AG04450 (cell line): ENCODE data around the gene SCFD2. TPM values are rescaled to one million over a fixed set of nuclear protein-coding genes. Genes with fewer than 3 reads are reported as not detected.
"Not testable (repeated sequence)": the region's sequence is repeated elsewhere in the genome, so short reads cannot be mapped to it uniquely, and the experiment has no call there.

ENCODE experiments used
- CTCF ChIA-PET: fragments of 300-600, 350-600 bp; formaldehyde crosslinking; extraction: SDS; loops from one replicate; lab custom pipeline; 2022; ENCODE audit warnings: antibody characterized with exemption, inconsistent platforms; lab: Charles Lee
- POLR2A ChIA-PET: fragments of 350-600 bp; formaldehyde crosslinking; extraction: SDS; loops from one replicate; lab custom pipeline; 2021; ENCODE audit warnings: antibody characterized with exemption, inconsistent platforms; lab: Yijun Ruan, JAX
- DNase-seq: peaks from one replicate; pipeline ENCODE4 v3.0.0-alpha.2; 2011; ENCODE audit warnings: low read depth, low spot score
- H3K27ac ChIP-seq: one replicate; pipeline ENCODE4 v1.5.1; 2012; ENCODE audit warnings: low read depth, low read length, control low read depth
- H3K27me3 ChIP-seq: one replicate; pipeline ENCODE4 v1.6.0; 2012; ENCODE audit warnings: low read length; ENCODE audit not compliant: control insufficient read depth, insufficient read depth
- H3K4me3 ChIP-seq: 2 replicates; pipeline ENCODE4 v1.5.1; 2011; ENCODE audit warnings: mild to moderate bottlenecking, low read depth, low read length, control low read depth
- H3K9me3 ChIP-seq: 2 replicates; pipeline ENCODE4 v1.5.1; 2012; ENCODE audit warnings: low read length; ENCODE audit not compliant: control insufficient read depth, insufficient read depth
- CTCF ChIP-seq: IDR thresholded peaks from 2 replicates; pipeline ENCODE4 v1.5.1; 2011; ENCODE audit warnings: low read depth, low read length, control low read depth, inconsistent platforms
- polyA plus RNA-seq: library from polyadenylated mRNA; depleted of rRNA; stranded (reverse); fragments of >200 nt; gene quantifications from 2 replicates; pipeline ENCODE4 v1.2.3, GENCODE V29; 2011

SCFD2 gene
- polyA plus RNA-seq, 1 experiment: 16.4 TPM

GRCh38 chr4:53281438-53281837, 84.4 kb downstream of the SCFD2 start:
- Histone ChIP-seq H3K27me3 (no peaks in the 10 kb centered on the region), H3K27ac (no peak overlapping the region), H3K9me3 (no peaks in the 10 kb centered on the region; the same call in 1 of the 2 replicates), H3K4me3 (no peak overlapping the region)
- no peak for TF ChIP-seq CTCF
- POLR2A ChIA-PET: no interaction called here
- DNase-seq: no peak
- CTCF ChIA-PET: interaction anchor here (0.6 kb wide), 1 partner anchor 301 kb away, joined by 3 read pairs; no protein-coding TSS in a partner anchor

GRCh38 chr4:53280846-53281245, 85.0 kb downstream of the SCFD2 start:
- no peak overlapping the region for H3K4me3 ChIP-seq
- no peaks in the 10 kb centered on the region for H3K27me3 ChIP-seq
- no peak for DNase-seq
- H3K27ac ChIP-seq: no peak overlapping the region
- CTCF ChIA-PET: interaction anchor here (0.6 kb wide), 1 partner anchor 301 kb away, joined by 3 read pairs; no protein-coding TSS in a partner anchor
- no peaks in the 10 kb centered on the region; the same call in 1 of the 2 replicates for H3K9me3 ChIP-seq
- no peak for TF ChIP-seq CTCF
- POLR2A ChIA-PET: no interaction called here

GRCh38 chr4:53274609-53275268, 91.1 kb downstream of the SCFD2 start:
- no peaks in the 10 kb centered on the region for H3K27me3 ChIP-seq
- ChIA-PET CTCF (no interaction called here), POLR2A (no interaction called here)
- no peak for DNase-seq
- no peaks in the 10 kb centered on the region; the same call in 1 of the 2 replicates for H3K9me3 ChIP-seq
- no peak overlapping the region for H3K27ac ChIP-seq
- TF ChIP-seq CTCF: no peak
- H3K4me3 ChIP-seq: no peak overlapping the region

- no peaks in the 10 kb centered on the region for H3K27me3 ChIP-seq
- H3K4me3 ChIP-seq: no peak overlapping the region
- no peak for DNase-seq
- ChIA-PET CTCF (no interaction called here), POLR2A (no interaction called here)
- TF ChIP-seq CTCF: no peak
- H3K27ac ChIP-seq: no peak overlapping the region
- no peaks in the 10 kb centered on the region; the same call in 1 of the 2 replicates for H3K9me3 ChIP-seq
Measured at GRCh38 chr4:53273726-53274125, 92.1 kb downstream of the SCFD2 start.

- Histone ChIP-seq H3K4me3 (no peak overlapping the region), H3K9me3 (peaks cover 7% of the 10 kb centered on the region; the same call in 1 of the 2 replicates), H3K27ac (no peak overlapping the region), H3K27me3 (no peaks in the 10 kb centered on the region)
- DNase-seq: peak; percentile 27
- TF ChIP-seq CTCF: no peak
- CTCF ChIA-PET: no interaction called here
- POLR2A ChIA-PET: interaction anchor here (0.7 kb wide), 1 partner anchor 54 kb away, joined by 3 read pairs; no protein-coding TSS in a partner anchor
Measured at GRCh38 chr4:53267026-53267425, 98.8 kb downstream of the SCFD2 start.

- H3K27me3 ChIP-seq, CTCF ChIA-PET, H3K9me3 ChIP-seq, POLR2A ChIA-PET, H3K27ac ChIP-seq, H3K4me3 ChIP-seq, DNase-seq: not testable (repeated sequence)
Measured at GRCh38 chr4:53255986-53256385, 109.9 kb downstream of the SCFD2 start.
